Breast epithelium (tissue), 4 donors: ENCODE data around the gene CHRD. TPM values are rescaled to one million over a fixed set of nuclear protein-coding genes. Genes with fewer than 3 reads are reported as not detected.

Source experiments
- DNase-seq, 2 donors: peaks; one replicate each; pipeline ENCODE4 v3.0.0-alpha.2; 2019; ENCODE audit warnings: low spot score in 2 of 2
- H3K27ac ChIP-seq, 2 donors: fragments of 200-600 bp; sonication (generic) in 1 of 2; one replicate each; pipeline ENCODE4 v1.5.1; 2016 to 2019; ENCODE audit warnings: mild to moderate bottlenecking in 1 of 2
- H3K27me3 ChIP-seq, 2 donors: fragments of 200-600 bp; sonication (generic) in 1 of 2; one replicate each; pipeline versions ENCODE4 v1.5.1 to v1.6.0; 2017 to 2019; ENCODE audit warnings: control low read depth in 1 of 2, mild to moderate bottlenecking in 1 of 2
- H3K36me3 ChIP-seq: fragments of 200-600 bp; one replicate; pipeline ENCODE4 v1.5.1; 2019
- H3K4me1 ChIP-seq, 2 donors: fragments of 200-600 bp; sonication (generic); one replicate each; pipeline ENCODE4 v1.5.1; 2016 to 2019; ENCODE audit warnings: control low read depth in 1 of 2
- H3K4me3 ChIP-seq, 3 donors: fragments of 200-600 bp; sonication (generic); 1 replicate in 2 of 3; 2 replicates in 1 of 3; pipeline ENCODE4 v1.5.1; 2016 to 2019; ENCODE audit warnings: mild to moderate bottlenecking in 3 of 3, moderate library complexity in 2 of 3
- H3K9me3 ChIP-seq, 2 donors: fragments of 200-600 bp; sonication (generic) in 1 of 2; one replicate each; pipeline ENCODE4 v1.5.1; 2016 to 2019; ENCODE audit warnings: control low read depth in 1 of 2
- POLR2A ChIP-seq: fragments of 450-650 bp; IDR thresholded peaks from one replicate; pipeline ENCODE4 v1.6.1; 2016; ENCODE audit warnings: antibody characterized with exemption, mild to moderate bottlenecking, moderate library complexity
- POLR2AphosphoS5 ChIP-seq, 3 donors: sonication (generic); formaldehyde crosslinking; IDR thresholded peaks; one replicate each; pipeline ENCODE4 v1.6.1; 2017; ENCODE audit warnings: antibody characterized with exemption in 3 of 3
- intact Hi-C: fragments of 100-400 bp; cut with DNase I; formaldehyde crosslinking; loops from one replicate; pipeline ENCODE4 v1.15.1; 2023; ENCODE audit warnings: low total_unique reads
- total RNA-seq, 3 donors: library from RNA; depleted of rRNA; stranded (reverse); fragments of >200 nt; gene quantifications; one replicate each; pipeline ENCODE4 v1.1.0, GENCODE V29; 2016
- TF ChIP-seq, protein P1 (sequence below), 3 donors: fragments of 450-650 bp; IDR thresholded peaks; one replicate each; pipeline ENCODE4 v1.5.1; 2016 to 2017; ENCODE audit warnings: antibody characterized with exemption in 3 of 3, mild to moderate bottlenecking in 3 of 3, moderate library complexity in 3 of 3

The CHRD gene
- total RNA-seq, 3 donors from 2014 or later = 9.6 to 20.3 (median 12.1) TPM

DNA sequence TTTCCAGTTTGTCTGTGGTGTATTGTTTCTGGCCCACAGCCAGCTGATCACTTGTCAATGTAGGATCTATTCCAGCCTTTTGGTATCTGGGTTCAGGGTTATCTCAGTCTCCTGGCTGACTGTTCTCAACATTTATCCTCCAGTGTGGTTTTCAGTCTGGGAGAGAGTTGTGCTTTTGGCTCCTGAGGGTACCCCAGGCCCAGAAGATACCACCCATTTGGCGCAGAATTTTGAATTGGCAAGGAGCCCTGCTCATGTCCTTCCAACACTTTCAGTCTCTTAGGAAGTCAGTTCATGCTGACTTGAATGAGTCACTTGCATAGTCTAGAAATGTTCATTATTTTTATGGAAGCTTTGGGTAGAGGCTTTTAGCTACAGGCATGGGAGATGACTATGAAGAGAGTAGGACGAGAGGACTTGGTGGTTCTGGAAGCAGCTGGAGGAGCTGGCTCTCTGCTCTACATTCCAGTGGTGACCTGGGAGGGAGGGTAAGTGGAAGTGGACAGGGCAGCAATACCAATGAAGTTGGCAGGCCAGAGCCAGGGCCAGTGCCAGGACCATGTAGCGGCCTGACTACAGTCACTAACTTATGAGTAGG lies 11.2 kb upstream of the CHRD start:
- intact Hi-C loops = no loop called here
- Histone ChIP-seq H3K27ac (peak overlapping the region; percentile 2 to 25), H3K4me1 (no peaks in the 10 kb centered on the region), H3K27me3 (no peaks in the 10 kb centered on the region), H3K4me3 (no peak overlapping the region), H3K9me3 (no peaks in the 10 kb centered on the region), H3K36me3 (no peaks in the 10 kb centered on the region)
- no peak for DNase-seq
- TF ChIP-seq, protein P1, sequence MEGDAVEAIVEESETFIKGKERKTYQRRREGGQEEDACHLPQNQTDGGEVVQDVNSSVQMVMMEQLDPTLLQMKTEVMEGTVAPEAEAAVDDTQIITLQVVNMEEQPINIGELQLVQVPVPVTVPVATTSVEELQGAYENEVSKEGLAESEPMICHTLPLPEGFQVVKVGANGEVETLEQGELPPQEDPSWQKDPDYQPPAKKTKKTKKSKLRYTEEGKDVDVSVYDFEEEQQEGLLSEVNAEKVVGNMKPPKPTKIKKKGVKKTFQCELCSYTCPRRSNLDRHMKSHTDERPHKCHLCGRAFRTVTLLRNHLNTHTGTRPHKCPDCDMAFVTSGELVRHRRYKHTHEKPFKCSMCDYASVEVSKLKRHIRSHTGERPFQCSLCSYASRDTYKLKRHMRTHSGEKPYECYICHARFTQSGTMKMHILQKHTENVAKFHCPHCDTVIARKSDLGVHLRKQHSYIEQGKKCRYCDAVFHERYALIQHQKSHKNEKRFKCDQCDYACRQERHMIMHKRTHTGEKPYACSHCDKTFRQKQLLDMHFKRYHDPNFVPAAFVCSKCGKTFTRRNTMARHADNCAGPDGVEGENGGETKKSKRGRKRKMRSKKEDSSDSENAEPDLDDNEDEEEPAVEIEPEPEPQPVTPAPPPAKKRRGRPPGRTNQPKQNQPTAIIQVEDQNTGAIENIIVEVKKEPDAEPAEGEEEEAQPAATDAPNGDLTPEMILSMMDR (IDR thresholded peaks at IDR 0.05) = no peak
- no peak for TF ChIP-seq POLR2A
- TF ChIP-seq POLR2AphosphoS5 (IDR thresholded peaks at IDR 0.05) = no peak

DNA sequence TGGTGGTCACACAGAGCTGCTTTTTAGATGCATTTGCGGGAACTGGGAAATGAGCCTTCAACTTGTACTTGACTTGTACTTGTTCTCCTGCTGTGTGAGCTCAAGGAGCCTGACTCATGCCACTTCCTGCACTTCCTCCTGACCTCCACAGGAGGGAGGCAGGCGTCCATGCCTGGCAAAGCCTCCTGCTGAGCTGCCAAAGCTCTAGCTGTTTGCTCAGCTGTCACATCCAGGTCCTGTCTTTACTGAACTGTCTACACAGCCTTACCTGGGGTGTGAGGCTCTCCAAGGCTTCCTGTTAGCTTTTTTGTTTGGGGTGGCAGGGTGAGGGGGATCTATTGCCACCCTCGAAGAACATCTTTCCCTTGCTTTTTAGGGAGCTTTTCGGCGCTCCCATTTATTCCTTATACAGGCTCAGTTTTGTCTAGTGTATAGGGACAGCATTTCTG lies 8.3 kb upstream of the CHRD start:
- intact Hi-C loops = loop anchor here (10.0 kb wide), 1 partner anchor 1247 kb away; no protein-coding TSS in a partner anchor
- TF ChIP-seq, protein P1 (IDR thresholded peaks at IDR 0.05) = peak; percentile 85 to 95 (median 94)
- TF ChIP-seq POLR2A (no peak), POLR2AphosphoS5 (IDR thresholded peaks at IDR 0.05) (peak; percentile 52 to 64 (median 57))

DNA sequence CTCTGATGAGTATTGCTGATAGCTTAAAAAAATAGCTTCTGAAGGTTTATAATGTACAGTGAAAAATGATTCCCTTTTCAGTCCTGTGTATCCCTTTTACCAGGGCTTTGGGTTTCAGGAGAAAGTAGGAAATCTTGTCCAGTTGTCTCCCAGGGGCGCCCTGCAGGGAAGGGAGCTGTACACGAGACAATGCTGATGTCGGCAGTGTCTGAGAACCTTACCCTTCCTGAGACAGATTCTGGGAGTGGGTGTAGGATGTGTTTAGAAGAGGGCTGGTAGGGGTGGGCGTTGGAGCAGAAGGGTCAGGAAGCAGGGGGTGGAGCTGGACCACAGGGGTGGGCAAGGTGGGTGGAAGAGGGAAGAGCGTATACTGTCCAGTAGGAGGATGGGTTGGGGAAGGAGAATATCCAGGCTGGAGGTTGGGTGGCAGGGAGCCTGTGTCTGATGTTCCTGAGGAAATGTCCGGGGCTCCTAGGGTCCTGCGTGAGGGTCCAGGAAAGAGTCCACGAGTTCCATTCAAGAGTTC lies 7.5 kb upstream of the CHRD start:
- H3K4me3 ChIP-seq = no peak overlapping the region
- no peak overlapping the region for H3K27ac ChIP-seq
- no peaks in the 10 kb centered on the region for H3K27me3 ChIP-seq
- TF ChIP-seq, protein P1 (IDR thresholded peaks at IDR 0.05) = no peak
- TF ChIP-seq POLR2AphosphoS5 (IDR thresholded peaks at IDR 0.05) = no peak
- no peak for TF ChIP-seq POLR2A
- no peaks in the 10 kb centered on the region for H3K4me1 ChIP-seq
- no peak for DNase-seq
- no peaks in the 10 kb centered on the region for H3K36me3 ChIP-seq
- intact Hi-C loops = loop anchor here (10.0 kb wide), 1 partner anchor 1248 kb away; no protein-coding TSS in a partner anchor
- H3K9me3 ChIP-seq = no peaks in the 10 kb centered on the region

More for the DNA sequence above, 8.3 kb upstream of the CHRD start:
- Histone ChIP-seq H3K27ac (no peak overlapping the region), H3K27me3 (no peaks in the 10 kb centered on the region), H3K9me3 (no peaks in the 10 kb centered on the region), H3K36me3 (no peaks in the 10 kb centered on the region), H3K4me3 (no peak overlapping the region), H3K4me1 (no peaks in the 10 kb centered on the region)
- DNase-seq = peak; percentile 70 to 80

DNA sequence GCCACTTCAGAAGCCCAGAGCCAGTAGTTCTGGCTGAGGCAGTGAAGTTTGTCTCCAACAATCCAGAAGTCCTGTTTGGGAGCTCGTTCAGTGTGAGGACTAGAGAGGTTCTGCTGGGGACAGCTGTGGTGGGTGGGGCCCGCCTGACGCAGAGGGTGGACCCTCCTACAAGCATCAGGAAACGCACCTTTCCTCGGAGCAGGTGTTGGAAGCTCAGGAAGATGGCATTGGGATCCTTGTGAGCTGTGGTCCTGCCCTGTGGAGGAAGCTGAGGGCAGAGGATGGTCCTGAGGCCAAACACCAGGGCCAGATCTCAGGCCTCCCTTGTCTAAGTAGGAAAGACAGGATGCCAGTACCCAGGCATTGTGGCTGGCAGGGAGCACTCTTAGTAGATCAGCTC lies 6.9 kb upstream of the CHRD start:
- Histone ChIP-seq H3K4me1 (no peaks in the 10 kb centered on the region), H3K36me3 (no peaks in the 10 kb centered on the region), H3K9me3 (no peaks in the 10 kb centered on the region), H3K27me3 (no peaks in the 10 kb centered on the region), H3K27ac (no peak overlapping the region), H3K4me3 (no peak overlapping the region)
- intact Hi-C loops = loop anchor here (10.0 kb wide), 1 partner anchor 1248 kb away; no protein-coding TSS in a partner anchor
- TF ChIP-seq, protein P1 (IDR thresholded peaks at IDR 0.05) = no peak
- TF ChIP-seq POLR2AphosphoS5 (IDR thresholded peaks at IDR 0.05) = no peak
- no peak for TF ChIP-seq POLR2A
- DNase-seq = no peak

DNA sequence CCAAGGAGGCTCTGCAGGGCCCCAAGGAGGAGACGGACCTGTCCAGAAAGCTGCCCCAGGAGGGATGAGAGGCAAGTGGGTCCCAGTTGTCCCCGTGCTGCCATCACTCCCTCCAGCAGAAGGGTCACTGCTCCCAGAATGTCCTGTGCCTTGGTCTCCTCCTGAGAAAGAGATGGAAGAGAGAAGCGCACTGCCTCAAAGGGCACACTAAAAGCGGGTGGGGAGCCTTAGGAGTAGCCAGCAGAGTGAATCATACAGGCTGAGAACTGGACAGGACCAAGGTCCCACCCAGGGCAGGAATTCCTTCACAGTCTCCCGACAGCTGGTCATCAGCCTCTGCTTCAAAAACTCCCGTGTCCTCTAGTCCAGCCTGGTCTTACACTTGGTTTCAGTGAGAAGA lies 6.4 kb upstream of the CHRD start:
- Histone ChIP-seq H3K27ac (no peak overlapping the region), H3K9me3 (no peaks in the 10 kb centered on the region), H3K27me3 (no peaks in the 10 kb centered on the region), H3K4me1 (no peaks in the 10 kb centered on the region), H3K36me3 (no peaks in the 10 kb centered on the region), H3K4me3 (no peak overlapping the region)
- TF ChIP-seq POLR2AphosphoS5 (IDR thresholded peaks at IDR 0.05) (no peak), POLR2A (no peak)
- TF ChIP-seq, protein P1 (IDR thresholded peaks at IDR 0.05) = no peak
- intact Hi-C loops = loop anchor here (10.0 kb wide), 1 partner anchor 1249 kb away; no protein-coding TSS in a partner anchor
- DNase-seq = no peak
